PC-3 (cell line): ENCODE results near the gene YPEL3. TPM values are rescaled to one million over a fixed set of nuclear protein-coding genes. Genes with fewer than 3 reads are reported as not detected.

Experiments
- ATAC-seq: fragments of 200-7000 bp; cut with Tn5 transposase; 2 replicates; pipeline ENCODE4 v1.9.1; 2020; ENCODE audit warnings: mild to moderate bottlenecking, moderate library complexity
- BruUV-seq: library from RNA; stranded (reverse); fragments of 400-500 nt; replicated peaks from 2 replicates; lab custom pipeline; 2021; lab: Mats Ljungman, UMichigan
- CTCF ChIA-PET: fragments of 300-600 bp; sonication (Branson Sonifier 250); formaldehyde crosslinking; loops from one replicate; lab custom pipeline; 2022; ENCODE audit warnings: antibody characterized with exemption; lab: Charles Lee
- POLR2A ChIA-PET: fragments of 300-600 bp; sonication (Branson Sonifier 250); formaldehyde crosslinking; loops from one replicate; lab custom pipeline; 2022; ENCODE audit warnings: antibody characterized with exemption; ENCODE audit not compliant: unreplicated experiment; lab: Charles Lee
- DNase-seq: peaks from one replicate; pipeline ENCODE4 v3.0.0-alpha.2; 2015
- H2AFZ ChIP-seq: fragments of 300-600 bp; sonication (generic); 2 replicates; pipeline ENCODE4 v1.6.0; 2016; ENCODE audit warnings: antibody characterized with exemption, low read length
- H3F3A ChIP-seq: fragments of 300-600 bp; sonication (generic); one replicate; pipeline ENCODE4 v1.6.0; 2017; ENCODE audit warnings: antibody characterized with exemption, low read length, control low read depth, mild to moderate bottlenecking; ENCODE audit not compliant: unreplicated experiment
- H3K27ac ChIP-seq: fragments of 300-600 bp; sonication (generic); 2 replicates; pipeline ENCODE4 v1.5.1; 2016; ENCODE audit warnings: mild to moderate bottlenecking, low read length
- H3K27me3 ChIP-seq: fragments of 300-600 bp; sonication (generic); 2 replicates; pipeline ENCODE4 v1.6.1; 2016; ENCODE audit warnings: low read length, mixed read lengths
- H3K36me3 ChIP-seq: fragments of 300-600 bp; sonication (generic); 2 replicates; pipeline ENCODE4 v1.6.1; 2016; ENCODE audit warnings: low read depth, mixed run types, low read length, mixed read lengths
- H3K4me1 ChIP-seq: fragments of 300-600 bp; sonication (generic); 2 replicates; pipeline ENCODE4 v1.5.1; 2016; ENCODE audit warnings: low read length; ENCODE audit not compliant: insufficient read depth
- H3K4me2 ChIP-seq: fragments of 300-600 bp; sonication (generic); 2 replicates; pipeline ENCODE4 v1.6.0; 2016; ENCODE audit warnings: low read length
- H3K4me3 ChIP-seq: fragments of 300-600 bp; sonication (generic); 2 replicates; pipeline ENCODE4 v1.5.1; 2016; ENCODE audit warnings: mild to moderate bottlenecking, low read length, mixed read lengths
- H3K79me2 ChIP-seq: fragments of 300-600 bp; sonication (generic); 2 replicates; pipeline ENCODE4 v1.6.1; 2017; ENCODE audit warnings: low read length, mixed read lengths
- H3K9ac ChIP-seq: fragments of 300-600 bp; sonication (generic); 2 replicates; pipeline ENCODE4 v1.6.0; 2016; ENCODE audit warnings: mild to moderate bottlenecking, low read length
- H3K9me2 ChIP-seq: fragments of 300-600 bp; sonication (generic); replicated peaks from 2 replicates; pipeline ENCODE4 v1.6.1; 2016; ENCODE audit warnings: mixed run types, low read length, mixed read lengths
- H3K9me3 ChIP-seq: fragments of 300-600 bp; sonication (generic); 2 replicates; pipeline ENCODE4 v1.6.1; 2016; ENCODE audit warnings: low read length, mixed read lengths
- H4K20me1 ChIP-seq: fragments of 300-600 bp; sonication (generic); 2 replicates; pipeline ENCODE4 v1.6.1; 2016; ENCODE audit warnings: low read length, mixed read lengths
- CTCF ChIP-seq: fragments of 300-600 bp; sonication (generic); conservative IDR thresholded peaks from 2 replicates; pipeline ENCODE4 v1.5.1; 2017; ENCODE audit warnings: antibody characterized with exemption, low read depth, mild to moderate bottlenecking, low read length
- EZH2 ChIP-seq: fragments of 300-600 bp; sonication (generic); IDR thresholded peaks from one replicate; pipeline ENCODE4 v1.6.1; 2017; ENCODE audit warnings: antibody characterized with exemption, mild to moderate bottlenecking, low read length; ENCODE audit not compliant: unreplicated experiment
- EZH2phosphoT487 ChIP-seq: fragments of 300-600 bp; sonication (generic); IDR thresholded peaks from 2 replicates; pipeline ENCODE4 v1.6.1; 2018; ENCODE audit warnings: mild to moderate bottlenecking, antibody characterized with exemption, low read length, borderline replicate concordance
- intact Hi-C: fragments of 100-400 bp; cut with micrococcal nuclease; formaldehyde crosslinking; loops from 2 replicates; pipeline ENCODE4 v1.9.0; 2023
- total RNA-seq: library from RNA; depleted of rRNA; stranded (reverse); fragments of >200 nt; gene quantifications from 2 replicates; pipeline ENCODE4 v1.2.3, GENCODE V29; 2014

YPEL3 gene
- total RNA-seq, 1 experiment from 2014 or later = 7.7 TPM

DNA sequence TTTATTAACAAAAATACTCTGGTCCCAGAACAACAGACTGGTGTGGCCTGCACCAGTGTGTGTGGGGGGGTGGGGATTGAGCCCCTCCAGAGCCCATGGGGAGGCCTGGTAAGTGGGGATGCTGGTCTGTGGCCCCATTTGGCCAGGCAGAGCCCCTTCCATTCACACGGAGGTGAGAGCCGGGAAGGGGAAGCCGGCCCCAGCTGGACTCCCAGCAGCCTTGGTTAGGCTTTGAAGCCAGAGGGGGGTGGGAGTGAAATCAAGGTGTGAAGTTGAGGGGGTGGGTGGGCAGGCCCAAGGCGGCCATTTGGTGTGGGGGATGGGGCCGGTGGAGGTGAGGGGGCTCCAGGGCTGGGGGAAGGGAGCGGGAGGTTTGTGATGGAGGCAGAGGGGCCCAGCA is 10.2 kb downstream of the YPEL3 start:
- ChIA-PET POLR2A (no interaction called here), CTCF (no interaction called here)
- no peak overlapping the region for H2AFZ ChIP-seq
- H4K20me1 ChIP-seq = no peaks in the 10 kb centered on the region
- peaks cover 4% of the 10 kb centered on the region; the same call in 1 of the 2 replicates for H3K36me3 ChIP-seq
- no peaks in the 10 kb centered on the region for H3K9me2 ChIP-seq
- intact Hi-C loops = no loop called here
- BruUV-seq = no TSS peak
- H3K4me3 ChIP-seq = no peak overlapping the region
- no peaks in the 10 kb centered on the region for H3K79me2 ChIP-seq
- no peak overlapping the region for H3K4me2 ChIP-seq
- H3K4me1 ChIP-seq = peaks cover 15% of the 10 kb centered on the region
- ATAC-seq (no peak), DNase-seq (no peak)
- no peak overlapping the region for H3K27ac ChIP-seq
- no peak overlapping the region for H3K9ac ChIP-seq
- H3K9me3 ChIP-seq = no peaks in the 10 kb centered on the region
- TF ChIP-seq CTCF (no peak), EZH2 (no peak), EZH2phosphoT487 (no peak)
- no peaks in the 10 kb centered on the region for H3K27me3 ChIP-seq
- H3F3A ChIP-seq = peaks cover 8% of the 10 kb centered on the region

GRCh38 chr16:30085247-30085646 is 10.8 kb downstream of the YPEL3 start:
- intact Hi-C loops = no loop called here
- H3K27me3 ChIP-seq = no peaks in the 10 kb centered on the region
- no peaks in the 10 kb centered on the region for H3K79me2 ChIP-seq
- H3K9me3 ChIP-seq = no peaks in the 10 kb centered on the region
- peaks cover 10% of the 10 kb centered on the region for H3K4me1 ChIP-seq
- TF ChIP-seq CTCF (no peak), EZH2 (no peak), EZH2phosphoT487 (no peak)
- CTCF ChIA-PET = no interaction called here
- no peak overlapping the region for H3K4me3 ChIP-seq
- no TSS peak for BruUV-seq
- no peak overlapping the region for H3K9ac ChIP-seq
- no peak overlapping the region for H2AFZ ChIP-seq
- H3K4me2 ChIP-seq = no peak overlapping the region
- no peaks in the 10 kb centered on the region for H4K20me1 ChIP-seq
- ATAC-seq (no peak), DNase-seq (no peak)
- peaks cover 2% of the 10 kb centered on the region for H3F3A ChIP-seq
- H3K9me2 ChIP-seq = no peaks in the 10 kb centered on the region
- no peak overlapping the region for H3K27ac ChIP-seq
- peaks cover 4% of the 10 kb centered on the region; the same call in 1 of the 2 replicates for H3K36me3 ChIP-seq
- POLR2A ChIA-PET = no interaction called here

DNA sequence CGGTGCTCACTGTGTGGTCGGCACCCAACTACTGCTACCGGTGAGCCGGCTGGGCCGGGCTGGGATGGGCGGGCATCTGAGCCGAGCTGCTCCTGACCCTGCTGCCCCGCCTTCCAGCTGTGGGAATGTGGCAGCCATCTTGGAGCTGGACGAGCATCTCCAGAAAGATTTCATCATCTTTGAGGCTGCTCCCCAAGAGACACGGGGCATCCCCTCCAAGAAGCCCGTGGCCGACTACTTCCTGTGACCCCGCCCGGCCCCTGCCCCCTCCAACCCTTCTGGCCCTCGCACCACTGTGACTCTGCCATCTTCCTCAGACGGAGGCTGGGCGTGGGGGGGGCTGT is 11.2 kb downstream of the YPEL3 start:
- ATAC-seq (no peak), DNase-seq (no peak)
- TF ChIP-seq EZH2 (no peak), CTCF (no peak), EZH2phosphoT487 (no peak)
- H3K27ac ChIP-seq = no peak overlapping the region
- no TSS peak for BruUV-seq
- H4K20me1 ChIP-seq = no peaks in the 10 kb centered on the region
- no peak overlapping the region for H3K4me2 ChIP-seq
- intact Hi-C loops = no loop called here
- peaks cover 3% of the 10 kb centered on the region for H3K79me2 ChIP-seq
- POLR2A ChIA-PET = no interaction called here
- no peaks in the 10 kb centered on the region for H3K27me3 ChIP-seq
- peaks cover 6% of the 10 kb centered on the region for H3K4me1 ChIP-seq
- no peaks in the 10 kb centered on the region for H3F3A ChIP-seq
- no peaks in the 10 kb centered on the region for H3K9me2 ChIP-seq
- CTCF ChIA-PET = no interaction called here
- no peaks in the 10 kb centered on the region for H3K9me3 ChIP-seq
- no peak overlapping the region for H3K4me3 ChIP-seq
- H2AFZ ChIP-seq = no peak overlapping the region
- H3K9ac ChIP-seq = no peak overlapping the region
- peaks cover 5% of the 10 kb centered on the region; the same call in 1 of the 2 replicates for H3K36me3 ChIP-seq
